SK-N-SH (cell line): Measurements from ENCODE around the gene TSFM. TPM values are rescaled to one million over a fixed set of nuclear protein-coding genes. Genes with fewer than 3 reads are reported as not detected.

Experiments
- CTCF ChIA-PET: fragments of 300-600, 350-600 bp; formaldehyde crosslinking; extraction: SDS; loops from one replicate; lab custom pipeline; 2021; lab: Yijun Ruan, JAX
- POLR2A ChIA-PET: fragments of 350-600 bp; sonication (Branson Sonifier 250); formaldehyde crosslinking; extraction: SDS; loops from one replicate; lab custom pipeline; 2020; ENCODE audit warnings: antibody characterized with exemption, inconsistent platforms; lab: Yijun Ruan, JAX
- DNase-seq: peaks from one replicate; pipeline ENCODE4 v3.0.0; 2012
- H2AFZ ChIP-seq: fragments of 200-600 bp; sonication (generic); 2 replicates; pipeline ENCODE4 v1.8.1; 2016; ENCODE audit warnings: antibody characterized with exemption, mild to moderate bottlenecking, low read depth
- H3F3A ChIP-seq: fragments of 200-600 bp; sonication (generic); replicated peaks from 2 replicates; pipeline ENCODE3; 2016; ENCODE audit warnings: antibody characterized with exemption, mild to moderate bottlenecking; ENCODE audit not compliant: insufficient read depth
- H3K27ac ChIP-seq, 2 experiments: fragments of 200-500 bp in 1 of 2; fragments of 200-600 bp in 1 of 2; sonication (Bioruptor generic) in 1 of 2; sonication (generic), shearing (Covaris generic) in 1 of 2; 2 replicates each; pipeline versions ENCODE4 v1.5.1 to v1.6.1; 2014 to 2016; ENCODE audit warnings: low read depth in 2 of 2, inconsistent platforms in 1 of 2, low read length in 1 of 2, mild to moderate bottlenecking in 1 of 2, mixed read lengths in 1 of 2
- H3K27me3 ChIP-seq: fragments of 200-600 bp; sonication (generic), shearing (Covaris generic); 2 replicates; pipeline ENCODE4 v1.6.1; 2016; ENCODE audit warnings: mixed run types; ENCODE audit not compliant: insufficient read depth
- H3K36me3 ChIP-seq, 2 experiments: fragments of 200-500 bp in 1 of 2; fragments of 200-600 bp in 1 of 2; sonication (Bioruptor generic) in 1 of 2; sonication (generic) in 1 of 2; replicated peaks in 1 of 2; 2 replicates each; pipeline versions ENCODE3 to v1.5.1; 2014 to 2016; ENCODE audit warnings: low read length in 1 of 2, mild to moderate bottlenecking in 1 of 2; ENCODE audit not compliant: insufficient read depth in 2 of 2, control insufficient read depth in 1 of 2
- H3K4me1 ChIP-seq, 2 experiments: fragments of 200-500 bp in 1 of 2; fragments of 200-600 bp in 1 of 2; sonication (Bioruptor generic) in 1 of 2; sonication (generic), shearing (Covaris generic) in 1 of 2; 2 replicates each; pipeline versions ENCODE4 v1.5.1 to v1.6.1; 2014 to 2016; ENCODE audit warnings: low read depth in 1 of 2, low read length in 1 of 2, mixed run types in 1 of 2; ENCODE audit not compliant: insufficient read depth in 2 of 2, control insufficient read depth in 1 of 2
- H3K4me2 ChIP-seq: fragments of 200-600 bp; sonication (generic), shearing (Covaris generic); 2 replicates; pipeline ENCODE4 v1.6.1; 2017; ENCODE audit warnings: mixed run types
- H3K4me3 ChIP-seq, 2 experiments: fragments of 200-500 bp in 1 of 2; fragments of 200-600 bp in 1 of 2; sonication (Bioruptor generic) in 1 of 2; sonication (generic), shearing (Covaris generic) in 1 of 2; 2 replicates each; pipeline versions ENCODE4 v1.5.1 to v1.8.1; 2014 to 2016; ENCODE audit warnings: low read depth in 2 of 2, inconsistent platforms in 1 of 2, low read length in 1 of 2, mild to moderate bottlenecking in 1 of 2, mixed read lengths in 1 of 2, moderate library complexity in 1 of 2
- H3K79me2 ChIP-seq: fragments of 200-600 bp; sonication (generic); 2 replicates; pipeline ENCODE4 v1.8.1; 2017; ENCODE audit warnings: mild to moderate bottlenecking; ENCODE audit not compliant: insufficient read depth
- H3K9ac ChIP-seq: fragments of 200-600 bp; sonication (generic); 2 replicates; pipeline ENCODE4 v1.6.1; 2017; ENCODE audit warnings: mixed run types
- H3K9me2 ChIP-seq: fragments of 200-600 bp; sonication (generic); 2 replicates; pipeline ENCODE4 v1.6.1; 2017; ENCODE audit warnings: mixed run types
- H3K9me3 ChIP-seq: fragments of 200-600 bp; sonication (generic); 2 replicates; pipeline ENCODE4 v1.6.1; 2017; ENCODE audit warnings: mixed run types, mild to moderate bottlenecking, moderate library complexity
- H4K20me1 ChIP-seq: fragments of 200-600 bp; sonication (generic); 2 replicates; pipeline ENCODE4 v1.6.1; 2017; ENCODE audit warnings: mild to moderate bottlenecking, mixed run types; ENCODE audit not compliant: insufficient read depth
- ELF1 ChIP-seq: IDR thresholded peaks from 2 replicates; pipeline ENCODE4 v1.4.0; 2012
- EZH2phosphoT487 ChIP-seq: fragments of 200-600 bp; sonication (generic); IDR thresholded peaks from 2 replicates; pipeline ENCODE4 v1.6.1; 2017; ENCODE audit warnings: low read depth, mixed run types, mild to moderate bottlenecking, antibody characterized with exemption, moderate library complexity, borderline replicate concordance
- FOXM1 ChIP-seq: IDR thresholded peaks from 2 replicates; pipeline ENCODE4 v1.4.0; 2012; ENCODE audit warnings: low read depth, mild to moderate bottlenecking
- GATA2 ChIP-seq: sonication (generic); formaldehyde crosslinking; IDR thresholded peaks from 2 replicates; pipeline ENCODE4 v1.5.0; 2020; ENCODE audit warnings: mild to moderate bottlenecking, missing genetic modification reagents
- IRF3 ChIP-seq: fragments of 150-350 bp; IDR thresholded peaks from 2 replicates; pipeline ENCODE4 v1.6.1; 2016; ENCODE audit warnings: mild to moderate bottlenecking, low read depth, low read length
- JUND ChIP-seq: IDR thresholded peaks from 2 replicates; pipeline ENCODE4 v1.4.0; 2012
- MXI1 ChIP-seq: IDR thresholded peaks from 2 replicates; pipeline ENCODE4 v1.6.1; 2012; ENCODE audit warnings: mild to moderate bottlenecking, low read depth, low read length, improper control_type of control experiment
- NFIC ChIP-seq: IDR thresholded peaks from 2 replicates; pipeline ENCODE4 v1.4.0; 2012; ENCODE audit warnings: borderline replicate concordance
- RCOR1 ChIP-seq: fragments of 150-350 bp; IDR thresholded peaks from 2 replicates; pipeline ENCODE4 v1.6.1; 2017; ENCODE audit warnings: antibody characterized with exemption, low read length
- RFX5 ChIP-seq: IDR thresholded peaks from 2 replicates; pipeline ENCODE4 v1.6.1; 2012; ENCODE audit warnings: mild to moderate bottlenecking, improper control_type of control experiment, low read length
- RXRA ChIP-seq: IDR thresholded peaks from 2 replicates; pipeline ENCODE4 v1.4.0; 2012; ENCODE audit warnings: low read depth, mild to moderate bottlenecking, borderline replicate concordance
- SIN3A ChIP-seq: IDR thresholded peaks from 2 replicates; pipeline ENCODE4 v1.6.1; 2012; ENCODE audit warnings: low read depth, mild to moderate bottlenecking, low read length, moderate library complexity, borderline replicate concordance
- TAF1 ChIP-seq: IDR thresholded peaks from 2 replicates; pipeline ENCODE4 v1.6.1; 2012; ENCODE audit warnings: low read depth, mild to moderate bottlenecking, low read length, moderate library complexity, borderline replicate concordance
- USF2 ChIP-seq: fragments of 150-350 bp; IDR thresholded peaks from 2 replicates; pipeline ENCODE4 v1.6.1; 2017; ENCODE audit warnings: antibody characterized with exemption, low read length, low read depth, borderline replicate concordance
- WGBS: methylation state at CpG from one replicate; pipeline ENCODE4 v1.1.6; 2017; ENCODE audit warnings: low lambda C conversion rate; 5-methylcytosine and 5-hydroxymethylcytosine counted together
- polyA plus RNA-seq, 3 experiments: library from polyadenylated mRNA; depleted of rRNA; stranded (reverse); fragments of >200 nt; gene quantifications; 2 replicates each; pipeline ENCODE4 v1.2.3, GENCODE V29; 2012
- TF ChIP-seq, protein P1 (sequence below): IDR thresholded peaks from 2 replicates; pipeline ENCODE4 v1.4.0; 2012; ENCODE audit warnings: low read depth, borderline replicate concordance

The TSFM gene
- polyA plus RNA-seq, 1 of the 3 experiments (the other 2 are of a cell fraction): 28.7 TPM

DNA sequence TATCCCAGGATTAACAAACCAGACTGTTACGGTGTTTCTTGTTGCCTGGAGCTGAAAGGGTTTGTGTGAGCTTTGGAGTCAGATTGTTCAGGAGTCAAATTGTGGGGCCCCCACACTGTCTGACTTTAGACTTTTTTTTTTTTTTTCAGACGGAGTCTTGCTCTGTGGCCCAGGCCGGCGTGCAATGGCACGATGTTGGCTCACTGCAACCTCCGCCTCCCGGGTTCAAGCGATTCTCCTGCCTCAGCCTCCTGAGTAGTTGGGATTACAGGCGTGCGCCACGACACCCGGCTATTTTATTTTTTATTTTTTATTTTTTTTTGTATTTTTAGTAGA lies 847 bp downstream of the TSFM start:
- no peak for DNase-seq
- no peaks in the 10 kb centered on the region for H3K9me2 ChIP-seq
- no peak overlapping the region for H2AFZ ChIP-seq
- no peaks in the 10 kb centered on the region for H3K27me3 ChIP-seq
- CTCF ChIA-PET: interaction anchor here (0.6 to 2.0 kb wide), 20 partner anchors 9 to 1361 kb away, joined by 3 to 17 read pairs (median 4); partner anchors contain the start of gene CDK4
- TF ChIP-seq GATA2: no peak
- TF ChIP-seq TAF1: no peak
- TF ChIP-seq FOXM1: no peak
- TF ChIP-seq RXRA: no peak
- TF ChIP-seq, protein P1, sequence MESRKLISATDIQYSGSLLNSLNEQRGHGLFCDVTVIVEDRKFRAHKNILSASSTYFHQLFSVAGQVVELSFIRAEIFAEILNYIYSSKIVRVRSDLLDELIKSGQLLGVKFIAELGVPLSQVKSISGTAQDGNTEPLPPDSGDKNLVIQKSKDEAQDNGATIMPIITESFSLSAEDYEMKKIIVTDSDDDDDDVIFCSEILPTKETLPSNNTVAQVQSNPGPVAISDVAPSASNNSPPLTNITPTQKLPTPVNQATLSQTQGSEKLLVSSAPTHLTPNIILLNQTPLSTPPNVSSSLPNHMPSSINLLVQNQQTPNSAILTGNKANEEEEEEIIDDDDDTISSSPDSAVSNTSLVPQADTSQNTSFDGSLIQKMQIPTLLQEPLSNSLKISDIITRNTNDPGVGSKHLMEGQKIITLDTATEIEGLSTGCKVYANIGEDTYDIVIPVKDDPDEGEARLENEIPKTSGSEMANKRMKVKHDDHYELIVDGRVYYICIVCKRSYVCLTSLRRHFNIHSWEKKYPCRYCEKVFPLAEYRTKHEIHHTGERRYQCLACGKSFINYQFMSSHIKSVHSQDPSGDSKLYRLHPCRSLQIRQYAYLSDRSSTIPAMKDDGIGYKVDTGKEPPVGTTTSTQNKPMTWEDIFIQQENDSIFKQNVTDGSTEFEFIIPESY: no peak
- no peak for TF ChIP-seq MXI1
- TF ChIP-seq USF2: no peak
- peak overlapping the region; percentile 82 to 93 for H3K4me3 ChIP-seq
- POLR2A ChIA-PET: no interaction called here
- H4K20me1 ChIP-seq: no peaks in the 10 kb centered on the region
- H3K36me3 ChIP-seq: peaks cover 24 to 37% of the 10 kb centered on the region in 2 experiments
- H3K9me3 ChIP-seq: no peaks in the 10 kb centered on the region
- peaks cover 18% of the 10 kb centered on the region for H3F3A ChIP-seq
- H3K9ac ChIP-seq: peak overlapping the region; percentile 74
- peaks cover 36% of the 10 kb centered on the region for H3K79me2 ChIP-seq
- peak overlapping the region; percentile 92 for H3K4me2 ChIP-seq
- no peak overlapping the region for H3K27ac ChIP-seq
- 56% methylated on average over 12 of the region's 12 CpGs for WGBS
- H3K4me1 ChIP-seq: peaks cover 0 to 5% of the 10 kb centered on the region in 2 experiments; a peak in 1 of 4 replicates

- no peak for TF ChIP-seq IRF3
- no peak for TF ChIP-seq GATA2
- TF ChIP-seq TAF1: no peak
- no peak for TF ChIP-seq RCOR1
- TF ChIP-seq RXRA: no peak
- no peak for TF ChIP-seq JUND
- no peak for TF ChIP-seq RFX5
- no peak for TF ChIP-seq NFIC
- TF ChIP-seq ELF1: no peak
- no peak for TF ChIP-seq SIN3A
- TF ChIP-seq EZH2phosphoT487: no peak
- Histone ChIP-seq H3K9ac (no peak overlapping the region), H4K20me1 (no peaks in the 10 kb centered on the region), H3K36me3 (peaks cover 24 to 41% of the 10 kb centered on the region in 2 experiments), H3K4me1 (peaks cover 0 to 5% of the 10 kb centered on the region in 2 experiments; a peak in 1 of 4 replicates), H2AFZ (no peak overlapping the region), H3K79me2 (peaks cover 36% of the 10 kb centered on the region), H3K4me3 (no peak overlapping the region), H3K9me2 (no peaks in the 10 kb centered on the region), H3K4me2 (peak overlapping the region; percentile 92; the same call in 1 of the 2 replicates), H3K27ac (no peak overlapping the region), H3K27me3 (no peaks in the 10 kb centered on the region), H3K9me3 (no peaks in the 10 kb centered on the region), H3F3A (peaks cover 18% of the 10 kb centered on the region)
- CTCF ChIA-PET: interaction anchor here (0.6 to 2.0 kb wide), 7 partner anchors 19 to 122 kb away, joined by 3 to 9 read pairs (median 5); no protein-coding TSS in a partner anchor
- 76% methylated on average over 11 of the region's 11 CpGs for WGBS
- POLR2A ChIA-PET: no interaction called here
- no peak for DNase-seq
These were observed 1.3 kb downstream of the TSFM start for GRCh38 chr12:57783861-57784260.
